Right atrium auricular region (tissue), 2 donors: ENCODE measurements around the gene APCS. TPM values are rescaled to one million over a fixed set of nuclear protein-coding genes. Genes with fewer than 3 reads are reported as not detected.

Experiments used
- DNase-seq: peaks from one replicate; pipeline ENCODE4 v3.0.0-alpha.2; 2019; ENCODE audit warnings: low spot score
- H3K27ac ChIP-seq, 2 donors: fragments of 200-600 bp; sonication (generic); 1 replicate in 1 of 2; 2 replicates in 1 of 2; pipeline ENCODE4 v1.5.1; 2016 to 2019
- H3K27me3 ChIP-seq, 2 donors: fragments of 200-600 bp; sonication (generic); one replicate each; pipeline versions ENCODE4 v1.5.1 to v1.6.0; 2017 to 2019
- H3K36me3 ChIP-seq: fragments of 200-600 bp; sonication (generic); one replicate; pipeline ENCODE4 v1.5.1; 2016
- H3K4me1 ChIP-seq, 2 donors: fragments of 200-600 bp; sonication (generic); one replicate each; pipeline versions ENCODE4 v1.5.1 to v1.6.0; 2017 to 2019
- H3K4me3 ChIP-seq, 2 donors: fragments of 200-600 bp; sonication (generic); 1 replicate in 1 of 2; 2 replicates in 1 of 2; pipeline ENCODE4 v1.5.1; 2017 to 2019; ENCODE audit warnings: mild to moderate bottlenecking in 1 of 2, moderate library complexity in 1 of 2
- H3K9me3 ChIP-seq, 2 donors: fragments of 200-600 bp; sonication (generic); one replicate each; pipeline ENCODE4 v1.5.1; 2019
- CTCF ChIP-seq, 2 donors: fragments of 200-600 bp; sonication (generic); IDR thresholded peaks; one replicate each; pipeline ENCODE4 v1.5.1; 2019; ENCODE audit warnings: antibody characterized with exemption in 2 of 2
- total RNA-seq, 2 donors: library from RNA; depleted of rRNA; stranded (reverse); fragments of >200 nt; gene quantifications; one replicate each; pipeline ENCODE4 v1.1.0, GENCODE V29; 2016

Gene APCS
- total RNA-seq, 2 donors from 2014 or later, result not detected

DNA sequence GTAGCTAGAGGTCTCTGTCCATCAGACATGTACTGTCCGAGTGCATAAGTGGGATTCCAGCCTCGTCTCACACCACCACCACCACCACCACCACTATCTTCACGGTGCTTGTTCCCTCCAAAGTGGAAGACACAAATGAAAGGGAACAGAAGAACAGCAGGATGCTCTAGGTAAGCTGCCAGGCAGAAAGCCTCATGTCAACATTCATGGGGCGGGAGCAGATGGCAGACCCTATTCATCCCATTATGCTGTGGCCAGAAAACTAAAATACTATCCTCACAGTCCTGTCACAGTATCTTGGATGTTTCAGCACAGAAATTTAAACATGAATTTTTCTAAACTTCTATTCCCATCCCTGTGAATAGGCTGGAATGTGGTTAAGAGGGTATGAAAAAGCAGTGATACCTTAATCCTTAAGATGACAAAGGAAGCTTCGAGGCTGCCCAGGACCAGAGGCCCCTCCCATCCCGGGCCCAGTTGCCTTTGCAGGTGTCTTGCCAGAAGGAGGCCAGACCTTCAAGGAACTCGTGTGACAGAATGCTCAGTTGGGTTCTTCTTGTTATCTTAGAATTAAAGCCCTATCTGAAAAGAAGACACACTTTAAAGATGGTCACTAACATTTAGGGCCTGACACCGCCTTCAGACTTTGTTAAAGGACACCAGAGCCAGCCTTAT, 24.7 kb downstream of the APCS start:
- no peak overlapping the region for H3K27ac ChIP-seq
- H3K36me3 ChIP-seq, result no peaks in the 10 kb centered on the region
- no peak for DNase-seq
- no peak for TF ChIP-seq CTCF (IDR thresholded peaks at IDR 0.05)
- no peak overlapping the region for H3K4me3 ChIP-seq
- H3K9me3 ChIP-seq, result no peaks in the 10 kb centered on the region
- no peaks in the 10 kb centered on the region for H3K27me3 ChIP-seq
- H3K4me1 ChIP-seq, result no peaks in the 10 kb centered on the region

DNA sequence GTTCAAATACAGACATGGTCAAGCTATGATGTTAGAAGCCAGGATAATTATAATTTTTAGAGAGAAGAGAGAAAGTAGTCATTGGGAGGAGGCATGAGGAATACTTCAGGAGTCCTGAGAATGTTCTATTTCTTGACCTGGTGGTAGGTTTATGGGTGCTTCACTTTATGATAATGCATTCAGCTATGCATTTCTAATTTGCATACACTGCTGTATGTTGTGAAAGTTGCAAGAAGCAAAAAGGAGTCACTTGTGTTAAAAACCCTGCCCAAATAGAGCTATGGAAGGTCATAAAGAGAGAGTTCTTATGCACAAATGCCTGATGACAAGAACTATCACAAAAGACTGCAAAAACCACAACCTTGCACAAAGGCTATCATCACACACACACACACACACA, 45.3 kb downstream of the APCS start:
- DNase-seq, result no peak

More for the DNA sequence above, 45.3 kb downstream of the APCS start:
- Histone ChIP-seq H3K4me3 (no peak overlapping the region), H3K4me1 (no peaks in the 10 kb centered on the region), H3K27ac (no peak overlapping the region), H3K9me3 (no peaks in the 10 kb centered on the region), H3K36me3 (no peaks in the 10 kb centered on the region), H3K27me3 (no peaks in the 10 kb centered on the region)
- no peak for TF ChIP-seq CTCF (IDR thresholded peaks at IDR 0.05)

Other genes with a start within 250 kb of the APCS start
- gene OR10J4, start 155.6 kb upstream of the APCS start, total RNA-seq, result not detected
- gene OR10J1, start 148.1 kb upstream of the APCS start, total RNA-seq, result not detected
- gene OR10J5, start 51.8 kb upstream of the APCS start, total RNA-seq, result not detected
- gene CRP, start 126.8 kb downstream of the APCS start, total RNA-seq, result not detected
- 10 to 100 TPM; 42.9 to 58.8 TPM for gene DUSP23, start 193.1 kb downstream of the APCS start, total RNA-seq
- gene FCRL6, start 214.5 kb downstream of the APCS start, total RNA-seq, result under 1 TPM in 1 of 2 donors, not detected in 1; 0.24 TPM
- gene SLAMF8, start 239.0 kb downstream of the APCS start, total RNA-seq, result 1 to 10 TPM; 1.0 to 4.2 TPM